Keratinocyte (primary cell): ENCODE results near the gene GGA1.

Source experiments
- CTCF ChIP-seq, 3 experiments: IDR thresholded peaks in 1 of 3; conservative IDR thresholded peaks in 1 of 3; optimal IDR thresholded peaks in 1 of 3; 2 replicates in 2 of 3; 3 replicates in 1 of 3; pipeline versions ENCODE3 to v1.5.1; 2011; ENCODE audit warnings: low read length in 3 of 3, mild to moderate bottlenecking in 3 of 3, moderate library complexity in 2 of 3, control low read depth in 1 of 3, inconsistent platforms in 1 of 3; ENCODE audit not compliant: insufficient read depth in 2 of 3; ENCODE audit errors: extremely low read depth in 1 of 3
- EZH2 ChIP-seq: IDR thresholded peaks from one replicate; pipeline ENCODE4 v1.6.1; 2012; ENCODE audit warnings: inconsistent platforms, mild to moderate bottlenecking, low read length, moderate library complexity

- peak; percentile 74 to 92 (median 89) for TF ChIP-seq CTCF (optimal IDR thresholded peaks at IDR 0.05 in 1 of 3, IDR thresholded peaks at IDR 0.05 in 1 of 3, conservative IDR thresholded peaks at IDR 0.05 in 1 of 3; ENCODE audit: extremely low read depth in 1 of 3, insufficient read depth in 2 of 3, low read length in 3 of 3)
- no peak for TF ChIP-seq EZH2
Observed at GRCh38 chr22:37643225-37643847, 34.7 kb downstream of the GGA1 start.
